ENCODE measurements around the gene TRIM2. TPM values are rescaled to one million over a fixed set of nuclear protein-coding genes. Genes with fewer than 3 reads are reported as not detected.

The TRIM2 gene
- total RNA-seq, 1 donor from 2014 or later: 28.7 TPM

DNA sequence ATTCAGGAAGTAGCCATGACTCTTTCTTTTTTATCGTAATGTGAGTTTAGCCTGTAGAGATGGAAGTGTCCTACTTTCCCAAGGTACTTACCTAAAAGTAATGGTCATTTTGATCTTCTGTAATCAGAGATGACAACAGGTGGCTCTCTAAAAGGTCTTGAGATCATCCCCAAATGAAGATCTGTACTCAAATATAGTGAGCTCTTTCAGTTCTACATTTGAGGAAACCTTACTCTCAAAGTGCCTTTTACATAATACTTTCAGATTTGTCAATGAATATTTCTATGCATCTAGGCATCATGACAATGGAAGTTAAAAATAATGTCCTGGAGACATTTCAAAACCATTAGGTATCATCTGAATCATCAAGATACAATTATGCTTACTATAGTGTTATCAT is 123.0 kb downstream of the TRIM2 start:
- DNase-seq (ENCODE audit: extremely low spot score in 2 of 2): no peak
- Histone ChIP-seq H3K27ac (no peak overlapping the region), H3K36me3 (peaks cover 0 to 17% of the 10 kb centered on the region in 2 donors), H3K27me3 (no peaks in the 10 kb centered on the region), H3K9me3 (no peaks in the 10 kb centered on the region), H3K4me1 (no peaks in the 10 kb centered on the region), H3K4me3 (no peak overlapping the region)
- intact Hi-C loops (cut with DNase I): no loop called here
- no peak for TF ChIP-seq CTCF (IDR thresholded peaks at IDR 0.05)
- TF ChIP-seq POLR2AphosphoS5 (IDR thresholded peaks at IDR 0.05; ENCODE audit: insufficient read depth in 1 of 2, low read depth in 1 of 2): no peak
- no peak for TF ChIP-seq POLR2A (IDR thresholded peaks at IDR 0.05)

DNA sequence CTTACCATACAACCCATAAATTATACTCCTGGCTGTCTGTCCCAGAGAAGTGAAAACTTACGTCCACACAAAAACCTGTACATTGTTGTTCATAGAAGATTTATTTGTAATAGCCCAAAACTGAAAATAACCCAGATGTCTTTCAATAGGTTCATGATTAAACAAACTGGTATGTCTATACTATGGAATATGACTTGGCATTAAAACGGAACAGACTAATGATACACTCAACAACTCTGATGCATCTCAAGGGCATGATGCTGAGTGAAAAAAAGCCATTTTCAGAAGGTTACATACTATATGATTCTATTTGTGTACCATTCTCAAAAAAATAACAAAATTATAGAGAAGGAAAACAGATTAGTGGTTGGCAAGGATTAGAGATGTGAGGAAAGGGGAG is 128.7 kb downstream of the TRIM2 start:
- Histone ChIP-seq H3K27ac (no peak overlapping the region), H3K36me3 (peaks cover 0 to 10% of the 10 kb centered on the region in 2 donors), H3K27me3 (no peaks in the 10 kb centered on the region), H3K9me3 (no peaks in the 10 kb centered on the region), H3K4me1 (no peaks in the 10 kb centered on the region), H3K4me3 (no peak overlapping the region)
- intact Hi-C loops (cut with DNase I): no loop called here
- DNase-seq (ENCODE audit: extremely low spot score in 2 of 2): no peak
- TF ChIP-seq CTCF (IDR thresholded peaks at IDR 0.05) (no peak), POLR2AphosphoS5 (IDR thresholded peaks at IDR 0.05; ENCODE audit: insufficient read depth in 1 of 2, low read depth in 1 of 2) (no peak), POLR2A (IDR thresholded peaks at IDR 0.05) (no peak)

DNA sequence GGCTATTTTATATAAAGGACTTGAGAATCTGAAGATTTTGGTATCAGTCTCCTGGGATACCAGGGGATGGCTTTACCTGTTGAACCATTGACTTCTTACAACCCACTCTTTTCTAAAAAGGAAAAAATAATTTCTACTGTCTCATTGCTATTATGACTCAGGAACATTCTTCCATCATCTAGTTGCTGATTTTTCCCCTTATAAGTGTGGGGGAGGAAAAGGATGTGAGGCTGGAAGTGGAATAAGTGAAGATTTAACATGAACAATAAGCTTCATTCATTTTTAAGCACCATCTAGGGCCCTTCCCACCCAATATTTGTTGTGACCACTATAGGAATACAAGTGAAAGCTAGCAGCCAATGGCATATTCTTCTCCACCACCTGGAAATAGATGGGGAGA is 129.6 kb downstream of the TRIM2 start:
- no peak overlapping the region for H3K4me3 ChIP-seq
- H3K27me3 ChIP-seq: no peaks in the 10 kb centered on the region
- peaks cover 0 to 6% of the 10 kb centered on the region in 2 donors for H3K36me3 ChIP-seq
- no peak overlapping the region for H3K27ac ChIP-seq
- DNase-seq (ENCODE audit: extremely low spot score in 2 of 2): no peak
- H3K9me3 ChIP-seq: no peaks in the 10 kb centered on the region
- no peak for TF ChIP-seq POLR2A (IDR thresholded peaks at IDR 0.05)
- no peak for TF ChIP-seq CTCF (IDR thresholded peaks at IDR 0.05)
- no peak for TF ChIP-seq POLR2AphosphoS5 (IDR thresholded peaks at IDR 0.05; ENCODE audit: insufficient read depth in 1 of 2, low read depth in 1 of 2)
- intact Hi-C loops (cut with DNase I): no loop called here
- H3K4me1 ChIP-seq: no peaks in the 10 kb centered on the region

- Histone ChIP-seq H3K9me3 (no peaks in the 10 kb centered on the region), H3K27ac (no peak overlapping the region), H3K4me1 (no peaks in the 10 kb centered on the region), H3K27me3 (no peaks in the 10 kb centered on the region), H3K4me3 (no peak overlapping the region), H3K36me3 (peaks cover 0 to 2% of the 10 kb centered on the region in 2 donors)
- TF ChIP-seq POLR2AphosphoS5 (IDR thresholded peaks at IDR 0.05; ENCODE audit: insufficient read depth in 1 of 2, low read depth in 1 of 2) (no peak), POLR2A (IDR thresholded peaks at IDR 0.05) (no peak), CTCF (IDR thresholded peaks at IDR 0.05) (no peak)
- no peak for DNase-seq (ENCODE audit: extremely low spot score in 2 of 2)
- intact Hi-C loops (cut with DNase I): no loop called here
Measured at GRCh38 chr4:153335665-153336064, 131.4 kb downstream of the TRIM2 start.

GRCh38 chr4:153337686-153338085 is 133.4 kb downstream of the TRIM2 start:
- Histone ChIP-seq H3K4me3 (no peak overlapping the region), H3K9me3 (no peaks in the 10 kb centered on the region), H3K27me3 (no peaks in the 10 kb centered on the region), H3K27ac (no peak overlapping the region), H3K36me3 (no peaks in the 10 kb centered on the region), H3K4me1 (no peaks in the 10 kb centered on the region)
- intact Hi-C loops (cut with DNase I): no loop called here
- no peak for DNase-seq (ENCODE audit: extremely low spot score in 2 of 2)
- TF ChIP-seq CTCF (IDR thresholded peaks at IDR 0.05): no peak
- no peak for TF ChIP-seq POLR2A (IDR thresholded peaks at IDR 0.05)
- TF ChIP-seq POLR2AphosphoS5 (IDR thresholded peaks at IDR 0.05; ENCODE audit: insufficient read depth in 1 of 2, low read depth in 1 of 2): no peak

All from vagina (tissue), 2 donors.